ENCODE measurements around the gene PHF12.
"Not testable (repeated sequence)": the region's sequence is repeated elsewhere in the genome, so short reads cannot be mapped to it uniquely, and the experiment has no call there.

PHF12 gene

DNA sequence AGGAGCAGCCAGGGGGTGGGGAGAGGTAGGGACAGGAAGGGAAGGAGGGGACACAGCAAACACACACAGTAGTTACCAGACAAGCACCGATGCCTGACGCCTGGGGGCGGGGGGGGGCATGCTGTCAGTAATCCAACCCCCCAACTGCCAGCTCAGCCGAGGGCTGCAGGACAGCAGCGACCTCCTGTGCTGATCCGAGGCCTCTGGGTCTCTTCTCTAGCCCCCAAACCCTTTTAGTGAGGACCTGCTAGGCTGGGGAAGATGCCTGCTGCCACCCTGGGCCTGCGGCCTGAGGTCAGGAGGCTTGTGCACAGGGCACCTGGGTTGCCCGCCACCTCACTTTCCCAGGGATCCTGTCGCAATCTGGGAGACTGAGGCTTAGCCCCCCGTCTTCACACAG lies 65.4 kb downstream of the PHF12 start:
- no peak for DNase-seq (ENCODE audit: low read depth in 2 of 3, low spot score in 1 of 3)

DNA sequence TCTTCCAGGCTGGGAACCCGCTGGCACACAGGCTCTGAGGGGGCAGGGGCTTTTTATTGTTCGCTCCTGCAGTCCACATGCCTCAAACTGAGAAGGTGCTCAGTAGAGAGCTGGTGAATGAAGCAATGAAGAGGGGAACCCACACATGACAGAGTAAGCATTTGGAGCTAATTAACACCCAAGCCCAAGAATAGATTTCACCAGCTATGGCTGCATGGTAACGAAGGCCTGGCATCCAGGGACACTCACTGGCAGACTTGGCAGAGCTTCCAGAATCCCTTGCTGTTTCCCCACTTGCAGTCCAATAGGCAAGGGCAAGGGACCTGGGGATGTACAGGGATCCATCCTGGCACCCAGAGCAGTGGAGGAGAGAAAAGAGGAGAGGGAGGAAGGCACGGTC lies 66.0 kb downstream of the PHF12 start:
- no peak for DNase-seq (ENCODE audit: low read depth in 2 of 3, low spot score in 1 of 3)

DNA sequence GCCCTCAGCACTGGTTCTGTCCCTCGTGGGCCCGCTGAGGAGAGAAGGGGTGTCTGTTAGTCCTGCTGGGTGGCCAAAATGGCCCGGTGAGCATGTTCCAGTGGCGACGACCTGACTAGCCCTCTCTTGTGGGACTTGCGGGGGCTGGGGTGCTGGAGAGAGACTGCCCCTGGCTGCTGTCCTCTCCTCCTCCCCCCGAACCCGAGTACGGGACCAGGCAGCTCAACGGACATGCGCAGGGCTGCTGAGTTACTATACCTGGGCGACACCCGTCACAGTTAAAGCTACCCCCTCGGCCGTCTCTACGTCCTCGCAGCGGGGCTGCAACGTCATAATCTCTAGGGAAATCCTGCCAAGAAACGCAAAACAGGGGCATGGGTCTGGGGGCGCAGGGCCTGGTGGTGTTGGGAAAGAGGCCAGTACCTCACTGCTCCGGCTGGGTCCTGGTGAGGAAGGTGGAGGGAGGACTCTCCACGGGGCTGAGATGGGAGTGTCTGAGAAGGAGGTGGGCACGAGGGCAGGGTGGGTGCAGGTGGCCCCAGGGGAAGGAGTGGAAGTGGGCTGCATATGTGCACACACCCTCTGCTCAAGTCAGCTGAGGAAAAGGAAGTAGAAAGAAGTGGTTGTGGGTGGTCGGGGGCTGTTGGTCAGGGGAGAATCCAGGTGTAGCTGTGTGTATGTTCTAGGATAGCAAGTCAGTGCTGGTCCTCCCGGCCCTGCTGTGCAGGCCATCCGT lies 67.2 kb downstream of the PHF12 start:
- DNase-seq (ENCODE audit: low read depth in 2 of 3, low spot score in 1 of 3), result no peak

DNA sequence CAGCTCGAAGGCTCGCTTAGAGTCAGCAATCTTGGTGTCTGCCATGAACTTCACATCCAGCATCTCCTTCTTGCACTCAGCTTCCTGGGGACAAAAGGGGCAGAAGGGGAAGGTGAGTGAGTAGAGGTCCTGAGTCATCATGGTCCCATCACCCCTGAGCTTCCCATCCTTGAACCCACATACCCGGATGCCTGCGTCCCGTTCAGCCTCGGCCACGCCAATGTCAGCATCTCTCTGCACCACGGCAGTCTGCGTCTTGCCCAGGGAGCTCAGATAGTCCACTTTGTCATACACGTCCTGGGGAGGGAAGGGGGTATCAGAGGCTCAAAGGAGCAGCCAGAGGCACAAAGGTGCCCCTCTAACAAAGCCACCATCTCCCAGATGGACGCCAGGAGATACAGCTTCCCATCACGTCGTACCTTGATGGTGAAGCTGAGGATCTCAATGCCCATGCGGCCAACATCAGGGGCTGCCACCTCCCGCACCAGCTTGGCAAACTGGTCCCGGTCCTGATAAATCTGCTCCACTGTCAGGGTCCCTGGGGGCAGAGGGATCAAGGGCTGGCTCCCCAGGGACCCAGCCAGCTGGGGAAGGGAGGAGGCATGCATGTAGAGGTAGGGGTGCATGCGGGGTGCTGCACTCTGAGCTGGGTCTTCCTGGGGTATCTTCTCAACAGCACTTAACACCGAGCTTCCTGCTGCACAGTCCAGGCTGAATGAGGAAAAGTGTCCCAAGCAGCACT lies 69.0 kb downstream of the PHF12 start:
- no peak for DNase-seq (ENCODE audit: low read depth in 2 of 3, low spot score in 1 of 3)

DNA sequence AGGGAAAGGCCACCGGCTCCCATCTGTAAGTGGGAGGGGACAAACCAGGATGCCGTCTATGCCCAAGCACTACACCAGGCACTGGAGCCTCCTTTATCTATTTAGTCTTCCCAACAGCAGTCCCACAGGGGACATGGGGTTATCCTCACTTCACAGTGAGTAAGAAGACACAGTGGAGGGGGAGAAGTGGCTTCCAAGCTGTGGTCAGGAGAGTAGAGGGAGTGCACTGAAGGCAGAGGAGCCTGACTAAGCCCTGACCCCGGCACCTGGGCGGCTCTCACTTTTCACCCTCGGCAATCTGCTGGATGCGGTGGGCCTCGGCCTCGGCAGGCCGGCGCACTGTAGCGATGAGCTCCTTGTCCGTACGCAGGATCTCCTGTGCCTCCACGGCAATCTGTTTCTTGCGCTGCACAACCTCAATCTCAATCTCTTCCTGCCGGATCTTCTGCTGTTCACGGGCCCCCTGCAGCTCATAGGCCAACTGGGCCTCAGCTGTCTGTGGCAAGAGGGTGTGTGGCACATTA lies 69.7 kb downstream of the PHF12 start:
- no peak for DNase-seq (ENCODE audit: low read depth in 2 of 3, low spot score in 1 of 3)

DNA sequence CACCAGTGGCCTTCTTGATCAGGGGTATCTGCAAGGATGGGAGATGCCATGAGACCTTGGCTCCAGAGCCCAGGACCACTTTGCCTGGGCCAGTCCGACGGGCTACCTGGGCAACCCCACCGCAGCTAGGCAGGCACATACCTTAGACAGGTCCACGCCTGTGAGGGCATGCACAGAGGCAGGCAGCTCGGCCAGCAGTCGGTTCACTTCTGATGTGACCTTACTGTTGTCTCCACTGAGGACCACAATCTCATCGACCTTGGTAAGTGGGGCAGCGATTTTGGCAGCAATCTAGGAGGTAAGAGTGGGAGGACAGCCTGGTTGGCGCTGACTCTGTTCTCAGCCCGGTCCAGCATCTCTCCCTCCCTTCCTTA lies 70.8 kb downstream of the PHF12 start:
- no peak for DNase-seq (ENCODE audit: low read depth in 2 of 3, low spot score in 1 of 3)

DNA sequence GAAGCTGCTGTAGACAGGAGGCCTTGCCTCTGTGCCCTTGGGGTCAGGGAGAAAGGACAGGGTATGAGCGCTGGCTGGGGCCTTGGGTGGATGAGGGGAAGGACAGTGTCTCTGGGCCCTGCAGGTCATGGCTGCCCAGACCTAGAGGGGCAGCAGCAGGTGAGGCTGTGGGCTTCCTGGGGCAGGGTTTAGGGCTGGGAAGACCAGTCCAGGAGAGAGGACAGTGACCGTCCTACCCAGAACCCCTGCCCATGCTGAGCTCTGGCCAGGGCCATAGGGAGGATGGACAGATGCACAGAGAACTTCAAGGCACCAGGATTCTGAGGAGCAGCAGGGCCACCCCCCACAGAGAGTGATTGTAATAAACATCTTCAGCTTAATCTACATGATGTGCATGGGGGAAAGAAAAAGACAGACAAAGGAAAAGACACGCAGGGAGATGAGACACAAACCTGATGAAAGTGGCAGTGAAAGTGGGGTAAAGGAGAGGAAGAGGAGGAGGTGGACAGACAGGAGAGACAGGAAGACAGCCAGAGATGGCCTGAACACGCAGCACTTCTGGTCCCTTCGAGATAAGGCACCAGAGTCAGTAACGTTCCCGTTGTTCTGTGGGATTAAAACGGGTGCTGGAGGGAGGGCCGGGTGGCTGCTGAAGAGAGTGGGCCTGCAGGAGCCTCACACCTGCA lies 71.3 kb downstream of the PHF12 start:
- DNase-seq (ENCODE audit: low read depth in 2 of 3, low spot score in 1 of 3), result no peak

DNA sequence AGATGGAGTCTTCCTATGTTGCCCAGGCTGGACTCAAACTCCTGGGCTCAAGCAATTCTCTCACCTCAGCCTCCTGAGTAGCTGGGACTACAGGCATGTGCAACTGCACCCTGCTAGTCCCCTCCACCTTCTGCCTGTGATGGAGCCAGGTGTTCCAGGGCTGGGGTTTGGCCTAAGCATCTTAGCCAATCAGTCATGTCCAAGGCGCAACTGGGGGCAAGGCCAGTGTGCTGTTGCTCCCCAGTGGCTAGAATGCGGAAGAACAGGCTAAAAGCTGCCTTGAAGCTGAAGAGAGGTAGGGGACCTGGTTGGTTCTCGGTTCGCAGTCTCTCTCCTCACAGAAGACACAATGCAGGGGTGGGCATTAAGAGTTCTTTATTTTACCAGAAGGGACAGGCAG lies 72.3 kb downstream of the PHF12 start:
- no peak for DNase-seq (ENCODE audit: low read depth in 2 of 3, low spot score in 1 of 3)

DNA sequence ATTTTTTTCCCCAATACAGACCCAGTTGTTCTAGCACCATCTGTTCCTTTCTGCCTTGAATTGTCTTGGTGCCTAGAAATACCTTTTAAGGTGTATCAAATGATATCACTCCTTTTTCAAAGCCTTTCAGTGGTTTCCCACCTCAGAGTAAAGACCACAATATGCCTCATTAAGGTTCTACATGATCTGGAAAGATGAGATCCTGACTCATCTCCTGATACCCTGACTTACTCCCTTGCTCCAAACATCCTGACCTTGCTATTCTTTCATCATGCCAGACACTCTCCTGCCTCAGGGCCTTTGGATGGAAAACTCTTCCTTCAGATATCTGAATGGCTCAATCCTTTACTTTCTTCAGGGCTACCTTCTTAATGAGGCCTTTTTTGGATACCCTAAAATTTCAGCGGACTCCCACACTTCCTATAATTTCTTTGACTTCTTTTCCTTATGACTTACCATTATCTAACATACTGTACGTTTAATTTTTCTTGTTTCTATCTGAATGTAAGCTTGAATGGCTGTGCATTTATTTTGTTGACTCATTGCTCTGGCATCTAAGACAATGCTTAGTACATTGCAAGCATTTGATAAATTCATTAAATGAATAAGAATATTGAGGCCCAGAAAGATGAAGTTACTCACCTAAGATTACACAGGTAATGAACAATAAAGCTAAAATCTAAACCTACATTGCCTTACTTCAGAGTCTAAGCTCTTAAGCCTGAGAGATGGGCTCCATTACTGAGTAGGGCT lies 73.0 kb downstream of the PHF12 start:
- DNase-seq (ENCODE audit: low read depth in 2 of 3, low spot score in 1 of 3), result no peak

DNA sequence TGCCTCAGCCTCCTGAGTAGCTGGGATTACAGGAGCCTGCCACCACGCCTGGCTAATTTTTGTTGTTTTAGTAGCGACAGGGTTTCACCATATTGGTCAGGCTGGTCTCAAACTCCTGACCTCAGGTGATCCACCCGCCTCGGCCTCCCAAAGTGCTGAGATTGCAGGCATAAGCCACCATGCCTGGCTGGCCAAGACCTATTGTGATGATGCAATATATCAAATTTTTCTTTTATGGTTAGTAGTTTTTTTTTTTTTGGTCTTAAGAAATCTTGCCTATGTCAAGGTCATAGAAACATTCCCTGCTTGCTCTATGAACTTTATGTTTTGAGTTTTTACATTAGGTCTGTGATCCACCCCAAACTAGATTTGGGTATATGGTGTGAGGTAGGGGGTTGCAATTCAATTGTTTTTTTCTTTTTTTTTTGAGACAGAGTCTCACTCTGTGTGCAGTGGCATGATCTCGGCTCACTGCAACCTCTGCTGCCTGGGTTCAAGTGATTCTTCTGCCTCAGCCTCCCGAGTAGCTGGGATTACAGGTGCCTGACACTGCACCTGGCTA lies 74.1 kb downstream of the PHF12 start:
- not testable (repeated sequence) for DNase-seq (ENCODE audit: low read depth in 2 of 3, low spot score in 1 of 3)

DNA sequence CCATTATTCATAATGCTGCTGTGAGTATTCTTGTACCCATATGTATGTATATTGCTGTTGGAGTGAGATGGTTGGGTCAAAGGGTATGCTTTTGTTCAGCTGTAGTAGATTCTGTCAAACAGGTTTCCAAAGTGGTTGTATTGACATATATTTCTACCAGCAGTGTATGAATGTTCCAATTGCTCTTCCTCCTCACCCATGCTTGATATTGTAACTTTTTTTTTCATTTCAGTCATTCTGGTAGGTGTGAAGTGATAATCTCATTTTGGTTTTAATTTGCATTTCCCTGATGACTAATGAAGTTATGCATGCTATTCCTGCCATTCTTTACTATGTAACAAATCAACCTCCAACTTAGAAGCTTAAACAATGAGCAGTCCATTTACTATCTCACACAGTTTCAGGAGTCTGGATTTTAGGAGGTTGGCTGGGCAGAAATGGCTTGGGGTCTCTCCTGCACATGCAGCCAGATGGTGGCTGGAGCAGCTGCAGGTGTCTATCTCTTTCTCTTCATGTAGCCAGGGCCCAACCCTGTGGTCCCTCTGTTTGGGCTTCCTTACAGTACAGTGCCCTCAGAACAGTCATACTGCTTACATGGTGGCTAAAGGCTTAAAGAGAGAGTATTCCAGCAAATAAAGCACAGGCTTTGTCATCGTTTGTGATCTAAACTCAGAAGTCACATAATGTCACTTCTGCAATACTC lies 75.3 kb downstream of the PHF12 start:
- DNase-seq (ENCODE audit: low read depth in 2 of 3, low spot score in 1 of 3), result peak in 1 of 3 donors; percentile 9

DNA sequence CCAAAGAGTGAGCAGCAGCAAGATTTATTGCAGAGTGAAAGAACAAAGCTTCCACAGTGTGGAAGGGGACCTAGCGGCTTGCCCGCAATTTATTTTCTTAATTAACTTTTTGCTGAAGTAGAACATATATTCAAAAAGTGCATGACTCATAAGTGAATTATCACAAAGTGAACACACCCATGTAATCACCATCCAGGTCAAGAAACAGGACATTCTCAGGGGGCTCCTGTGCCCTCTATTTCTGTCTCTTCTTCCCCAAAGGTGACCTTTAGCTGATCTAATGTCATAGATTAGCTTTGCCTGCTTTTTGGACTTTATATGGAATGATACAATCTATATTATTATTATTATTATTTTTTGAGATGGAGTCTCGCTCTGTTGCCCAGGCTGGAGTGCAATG lies 76.6 kb downstream of the PHF12 start:
- no peak for DNase-seq (ENCODE audit: low read depth in 2 of 3, low spot score in 1 of 3)

DNA sequence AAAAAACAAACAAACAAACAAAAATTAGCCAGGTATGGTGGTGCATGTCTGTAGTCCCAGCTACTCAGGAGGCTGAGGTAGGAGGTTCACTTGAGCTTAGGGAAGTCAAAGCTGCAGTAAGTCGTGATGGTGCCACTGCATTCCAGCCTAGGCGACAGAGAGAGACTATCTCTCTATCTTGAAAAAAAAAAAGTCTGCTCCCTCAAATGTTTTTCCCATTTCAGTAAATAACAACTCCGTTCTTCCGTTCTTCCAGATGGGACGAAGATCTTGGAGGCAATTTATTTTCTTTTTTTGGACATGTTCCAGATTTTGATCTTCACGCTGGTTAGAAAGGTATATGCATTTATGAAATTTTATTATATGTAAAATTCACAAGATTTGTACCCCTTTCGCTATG lies 77.5 kb downstream of the PHF12 start:
- DNase-seq (ENCODE audit: low read depth in 2 of 3, low spot score in 1 of 3), result no peak

DNA sequence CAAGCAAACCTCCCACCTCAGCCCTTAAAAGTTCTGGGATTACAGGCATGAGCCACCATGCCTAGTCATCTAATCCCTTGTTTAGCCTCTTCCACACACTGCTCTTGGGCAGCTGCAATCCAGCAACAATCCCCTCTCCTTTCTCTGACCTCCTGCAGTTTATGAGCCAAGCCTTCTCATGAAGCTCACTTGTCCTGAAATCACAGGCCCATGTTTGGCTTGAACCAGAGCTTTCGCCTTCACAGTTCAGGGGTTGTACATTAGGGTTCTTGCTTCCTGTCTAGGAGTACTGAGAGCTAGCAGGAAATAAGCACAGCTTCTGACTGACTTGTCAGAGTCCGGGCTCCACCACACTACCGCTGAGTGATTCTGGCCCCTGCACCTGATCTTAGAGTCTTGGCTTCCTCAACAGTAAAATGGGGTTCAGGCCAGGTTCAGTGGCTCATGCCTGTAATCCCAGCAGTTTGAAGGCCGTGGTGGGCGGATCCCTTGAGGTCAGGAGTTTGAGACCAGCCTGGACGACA lies 80.2 kb downstream of the PHF12 start:
- DNase-seq (ENCODE audit: low read depth in 2 of 3, low spot score in 1 of 3), result peak in 1 of 3 donors; percentile 27

DNA sequence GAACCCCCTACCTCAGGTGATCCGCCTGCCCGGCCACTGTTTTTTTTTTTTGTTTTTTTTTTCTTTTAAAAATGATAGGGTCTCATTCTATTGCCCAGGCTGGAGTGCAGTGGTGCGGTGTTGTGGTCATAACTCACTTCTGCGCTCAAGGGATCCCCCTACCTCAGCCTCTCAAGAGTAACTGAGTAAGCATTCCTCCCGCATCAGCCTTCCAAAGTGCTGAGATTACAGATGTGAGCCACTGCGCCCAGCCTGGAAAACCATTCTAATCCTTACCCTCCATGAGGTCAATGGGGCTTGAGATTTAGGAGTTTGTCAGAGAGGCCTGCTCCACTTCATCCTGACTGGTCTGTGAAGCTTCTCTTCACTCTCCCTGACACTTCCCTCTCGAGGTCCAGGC lies 84.0 kb downstream of the PHF12 start:
- no peak for DNase-seq (ENCODE audit: low read depth in 2 of 3, low spot score in 1 of 3)

DNA sequence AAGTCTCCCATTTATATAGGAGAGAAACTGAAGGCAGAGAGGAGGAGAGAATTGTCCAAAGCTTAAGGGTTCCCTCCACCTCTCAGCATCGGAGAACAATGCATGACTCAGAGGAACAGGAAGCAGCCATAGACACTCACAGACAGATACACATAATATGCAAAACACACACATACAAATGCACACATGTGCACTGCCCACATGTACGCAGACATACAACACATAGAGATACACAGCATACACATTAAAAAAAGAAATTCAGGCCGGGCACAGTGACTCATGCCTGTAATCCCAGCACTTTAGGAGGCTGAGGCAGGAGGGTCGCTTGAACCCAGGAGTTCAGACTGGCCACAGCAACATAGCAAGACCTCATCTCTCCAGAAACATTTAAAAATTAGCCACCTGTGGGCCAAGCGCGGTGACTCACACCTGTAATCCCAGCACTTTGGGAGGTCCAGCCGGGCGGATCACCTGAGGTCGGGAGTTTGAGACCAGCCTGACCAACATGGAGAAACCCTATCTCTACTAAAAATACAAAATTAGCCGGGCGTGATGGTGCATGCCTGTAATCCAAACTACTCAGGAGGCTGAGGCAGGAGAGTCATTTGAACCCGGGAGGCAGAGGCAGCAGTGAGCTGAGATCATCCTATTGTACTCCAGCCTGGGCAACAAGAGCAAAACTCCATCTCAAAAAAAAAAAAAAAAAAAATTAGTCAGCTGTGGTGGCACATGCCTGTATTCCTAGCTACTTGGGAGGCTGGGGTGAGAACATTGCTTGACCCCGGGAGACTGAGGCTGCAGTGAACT lies 85.2 kb downstream of the PHF12 start:
- no peak for DNase-seq (ENCODE audit: low read depth in 2 of 3, low spot score in 1 of 3)

DNA sequence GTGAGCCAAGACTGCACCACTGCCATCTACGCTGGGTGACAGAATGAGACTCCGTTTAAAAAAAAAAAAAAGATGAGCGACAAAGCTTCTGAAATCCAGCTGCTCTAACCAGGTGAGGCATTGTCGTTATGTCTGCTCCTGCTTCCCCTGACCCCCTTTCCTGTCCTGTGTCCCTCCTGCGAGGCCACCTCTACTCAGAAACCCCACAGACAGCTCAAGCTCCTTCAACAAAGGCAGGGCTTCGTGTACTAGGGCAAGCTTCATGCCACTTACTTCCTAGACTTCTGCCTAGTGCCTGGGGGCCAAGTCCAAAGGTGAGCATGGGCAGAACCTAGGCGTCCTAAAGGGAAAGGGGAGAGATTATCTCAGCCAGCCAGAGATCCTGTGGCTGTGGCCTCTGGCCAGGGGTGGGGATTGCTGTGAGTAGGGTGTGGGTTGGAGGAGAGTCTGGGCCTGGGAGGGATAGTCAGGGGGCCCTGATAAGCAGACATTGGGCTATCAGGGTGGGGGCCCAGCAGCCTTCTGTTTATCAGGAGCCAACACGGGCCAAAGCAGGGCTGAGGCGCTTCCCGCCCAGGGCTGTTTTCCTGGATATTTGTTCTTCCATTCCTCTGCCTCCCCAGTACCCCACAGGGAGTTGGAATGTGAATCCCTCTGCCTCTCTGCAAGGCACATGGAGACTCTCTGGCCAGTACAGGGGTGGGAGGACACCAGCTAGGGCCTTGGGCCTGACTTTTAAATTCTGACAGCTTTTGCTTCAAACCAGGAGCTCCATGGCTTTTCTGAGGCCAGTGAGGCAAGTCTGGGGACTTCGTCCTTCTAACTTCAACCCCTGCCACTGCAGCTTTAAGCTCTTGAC lies 86.1 kb downstream of the PHF12 start:
- DNase-seq (ENCODE audit: low read depth in 2 of 3, low spot score in 1 of 3), result no peak

DNA sequence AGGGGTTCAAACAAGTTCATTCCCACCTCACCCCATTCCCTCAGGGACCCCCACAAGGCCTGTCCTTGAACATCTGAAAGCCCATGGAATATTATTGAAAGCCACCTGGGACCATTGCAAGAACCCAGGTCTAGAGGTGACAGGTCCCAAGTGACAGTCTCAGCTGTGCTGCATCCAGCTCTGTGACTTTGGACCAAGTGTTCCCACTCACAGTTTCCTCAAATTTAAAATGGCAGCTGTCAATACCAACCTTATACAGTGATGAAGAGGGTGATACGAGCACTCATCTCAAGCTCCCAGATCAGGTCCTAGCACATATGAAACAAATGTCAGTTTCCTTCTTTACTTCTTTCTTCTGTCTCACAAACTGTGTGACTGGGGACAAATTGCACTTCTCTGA lies 87.4 kb downstream of the PHF12 start:
- DNase-seq (ENCODE audit: low read depth in 2 of 3, low spot score in 1 of 3), result no peak

Data from stimulated activated CD4-positive, alpha-beta T cell treated with anti-CD3 and anti-CD28 coated beads, Interleukin-12 subunit alpha, Interleukin-12 subunit beta, amount 100 ng/mL, for 48 hours (primary cell).